H9 (cell line): ENCODE data around the gene OST4. TPM values are rescaled to one million over a fixed set of nuclear protein-coding genes. Genes with fewer than 3 reads are reported as not detected.

Experiments
- DNase-seq: peaks from one replicate; pipeline ENCODE4 v3.0.0-alpha.2; 2017
- H2AFZ ChIP-seq: one replicate; pipeline ENCODE4 v1.6.1; 2013; ENCODE audit warnings: mild to moderate bottlenecking, low read length, control low read depth, moderate library complexity
- H2AK5ac ChIP-seq: 2 replicates; pipeline ENCODE4 v1.6.1; 2013; ENCODE audit warnings: low read length, control low read depth, mixed read lengths; ENCODE audit not compliant: insufficient read length
- H2BK120ac ChIP-seq: one replicate; pipeline ENCODE4 v1.6.1; 2013; ENCODE audit warnings: low read depth, mild to moderate bottlenecking, low read length, control low read depth, inconsistent platforms; ENCODE audit not compliant: poor library complexity, severe bottlenecking
- H2BK12ac ChIP-seq: 2 replicates; pipeline ENCODE4 v1.6.1; 2013; ENCODE audit warnings: low read length, control low read depth, mixed read lengths, low read depth; ENCODE audit not compliant: insufficient read length
- H2BK15ac ChIP-seq: 2 replicates; pipeline ENCODE4 v1.6.1; 2013; ENCODE audit warnings: low read depth, low read length, control low read depth
- H2BK20ac ChIP-seq: one replicate; pipeline ENCODE4 v1.6.1; 2013; ENCODE audit warnings: low read depth, mild to moderate bottlenecking, low read length, control low read depth, inconsistent platforms; ENCODE audit not compliant: poor library complexity, severe bottlenecking
- H2BK5ac ChIP-seq: 2 replicates; pipeline ENCODE4 v1.6.1; 2013; ENCODE audit warnings: low read length, control low read depth, mixed read lengths; ENCODE audit not compliant: insufficient read length
- H3K14ac ChIP-seq: 2 replicates; pipeline ENCODE4 v1.6.1; 2013; ENCODE audit warnings: low read length, control low read depth; ENCODE audit not compliant: insufficient read depth
- H3K18ac ChIP-seq: 2 replicates; pipeline ENCODE4 v1.6.1; 2013; ENCODE audit warnings: low read depth, mild to moderate bottlenecking, mixed read lengths, low read length, control low read depth; ENCODE audit not compliant: insufficient read length
- H3K23ac ChIP-seq: 2 replicates; pipeline ENCODE4 v1.6.1; 2013; ENCODE audit warnings: low read length, control low read depth, mixed read lengths, low read depth; ENCODE audit not compliant: insufficient read length
- H3K23me2 ChIP-seq: 2 replicates; pipeline ENCODE4 v1.6.1; 2013; ENCODE audit warnings: low read depth, mild to moderate bottlenecking, mixed read lengths, low read length, control low read depth; ENCODE audit not compliant: insufficient read length, poor library complexity, severe bottlenecking
- H3K27ac ChIP-seq: 2 replicates; pipeline ENCODE4 v1.5.1; 2013; ENCODE audit warnings: low read length, control low read depth, mixed read lengths, low read depth; ENCODE audit not compliant: insufficient read length
- H3K27me3 ChIP-seq: 2 replicates; pipeline ENCODE4 v1.6.1; 2013; ENCODE audit warnings: low read length, control low read depth, inconsistent platforms; ENCODE audit not compliant: insufficient read depth
- H3K4ac ChIP-seq: 2 replicates; pipeline ENCODE4 v1.6.1; 2013; ENCODE audit warnings: low read depth, mild to moderate bottlenecking, control low read depth, inconsistent platforms, low read length, moderate library complexity
- H3K4me1 ChIP-seq: 2 replicates; pipeline ENCODE4 v1.6.1; 2013; ENCODE audit warnings: low read length, control low read depth, inconsistent platforms; ENCODE audit not compliant: insufficient read depth
- H3K4me2 ChIP-seq: 2 replicates; pipeline ENCODE4 v1.6.1; 2013; ENCODE audit warnings: low read length, control low read depth, mixed read lengths; ENCODE audit not compliant: insufficient read length, insufficient read depth
- H3K56ac ChIP-seq: 2 replicates; pipeline ENCODE4 v1.6.1; 2013; ENCODE audit warnings: low read depth, mild to moderate bottlenecking, mixed read lengths, low read length, control low read depth; ENCODE audit not compliant: insufficient read length
- H3K79me1 ChIP-seq: 2 replicates; pipeline ENCODE4 v1.6.1; 2013; ENCODE audit warnings: low read depth, mild to moderate bottlenecking, moderate library complexity, low read length, control low read depth, inconsistent platforms; ENCODE audit not compliant: insufficient read depth, poor library complexity, severe bottlenecking
- H3K79me2 ChIP-seq: 2 replicates; pipeline ENCODE4 v1.6.1; 2013; ENCODE audit warnings: low read length, control low read depth, inconsistent platforms; ENCODE audit not compliant: insufficient read depth
- H3K9ac ChIP-seq: 2 replicates; pipeline ENCODE4 v1.6.1; 2013; ENCODE audit warnings: low read length, control low read depth, mixed read lengths; ENCODE audit not compliant: insufficient read length; ENCODE audit errors: extremely low read depth
- H3K9me3 ChIP-seq: one replicate; pipeline ENCODE4 v1.6.1; 2013; ENCODE audit warnings: low read depth, low read length, inconsistent platforms; ENCODE audit not compliant: control insufficient read depth
- H3T11ph ChIP-seq: one replicate; pipeline ENCODE4 v1.6.1; 2013; ENCODE audit warnings: mild to moderate bottlenecking, low read length, control low read depth, inconsistent platforms
- H4K20me1 ChIP-seq: one replicate; pipeline ENCODE4 v1.6.1; 2013; ENCODE audit not compliant: control insufficient read depth, insufficient read length, insufficient read depth
- H4K5ac ChIP-seq: 2 replicates; pipeline ENCODE4 v1.6.1; 2013; ENCODE audit warnings: low read depth, mild to moderate bottlenecking, mixed read lengths, low read length, control low read depth; ENCODE audit not compliant: insufficient read length
- H4K8ac ChIP-seq: replicated peaks from 2 replicates; pipeline ENCODE4 v1.6.1; 2013; ENCODE audit warnings: low read length, control low read depth, mixed read lengths, low read depth; ENCODE audit not compliant: insufficient read length
- H4K91ac ChIP-seq: 2 replicates; pipeline ENCODE4 v1.6.1; 2013; ENCODE audit warnings: low read depth, mild to moderate bottlenecking, moderate library complexity, mixed read lengths, low read length, control low read depth; ENCODE audit not compliant: insufficient read length
- H3K27ac Mint-ChIP-seq, 3 experiments: 2 replicates in 2 of 3; 3 replicates in 1 of 3; pipeline ENCODE4 v1.8.0; 2020 to 2021; ENCODE audit warnings: mixed read lengths in 3 of 3, mild to moderate bottlenecking in 1 of 3, moderate library complexity in 1 of 3
- H3K27me3 Mint-ChIP-seq: 2 replicates; pipeline ENCODE4 v1.8.0; 2021; ENCODE audit warnings: low read depth, mild to moderate bottlenecking, moderate library complexity, mixed read lengths
- H3K36me3 Mint-ChIP-seq, 3 experiments: 2 replicates in 2 of 3; 3 replicates in 1 of 3; pipeline ENCODE4 v1.8.0; 2020 to 2021; ENCODE audit warnings: low read depth in 3 of 3, mixed read lengths in 3 of 3; ENCODE audit not compliant: insufficient read depth in 1 of 3
- H3K4me1 Mint-ChIP-seq, 2 experiments: 2 replicates each; pipeline ENCODE4 v1.8.0; 2020; ENCODE audit warnings: mixed read lengths in 2 of 2
- H3K4me3 Mint-ChIP-seq, 2 experiments: 2 replicates in 1 of 2; 3 replicates in 1 of 2; pipeline ENCODE4 v1.8.0; 2020 to 2021; ENCODE audit warnings: mild to moderate bottlenecking in 2 of 2, mixed read lengths in 2 of 2, moderate library complexity in 1 of 2
- H3K9me3 Mint-ChIP-seq, 2 experiments: 2 replicates in 1 of 2; 3 replicates in 1 of 2; pipeline ENCODE4 v1.8.0; 2020; ENCODE audit warnings: mild to moderate bottlenecking in 2 of 2, mixed read lengths in 2 of 2, moderate library complexity in 1 of 2
- CTCF ChIP-seq: fragments of 200-600 bp; sonication (generic); conservative IDR thresholded peaks from 3 replicates; pipeline ENCODE4 v1.8.0; 2021; ENCODE audit warnings: antibody characterized with exemption, mild to moderate bottlenecking
- WGBS: extraction: QIAGEN DNeasy Blood & Tissue Kit; methylation state at CpG from one replicate; pipeline ENCODE4 v1.1.7; 2013; ENCODE audit warnings: missing lambda C conversion rate, low lambda C conversion rate, mixed read lengths; ENCODE audit not compliant: insufficient read length; ENCODE audit errors: extremely low coverage; 5-methylcytosine and 5-hydroxymethylcytosine counted together
- total RNA-seq: library from RNA; stranded (reverse); gene quantifications from 2 replicates; pipeline ENCODE4 v1.2.1, GENCODE V29; 2021

OST4 gene
- total RNA-seq, 1 experiment from 2014 or later, result 215 TPM

DNA sequence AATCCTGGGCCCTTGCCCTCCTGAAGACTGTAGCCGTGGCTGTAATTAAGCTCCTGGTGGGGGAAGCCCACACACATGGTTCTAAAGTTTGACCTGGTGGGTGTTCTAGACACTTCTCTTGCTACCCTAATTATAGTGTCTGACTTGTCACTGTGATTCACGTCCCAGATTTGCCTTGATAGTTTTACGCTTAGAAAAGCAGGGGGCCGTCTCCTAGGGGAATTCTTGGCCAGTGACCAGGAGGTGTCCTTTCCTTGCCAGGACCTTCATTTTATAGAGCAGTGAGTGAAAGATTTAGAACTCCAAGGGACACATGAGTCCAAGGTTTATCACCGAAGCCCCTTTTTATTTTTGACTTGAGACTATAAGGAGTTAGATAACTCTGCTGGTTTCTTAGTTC, 29.7 kb downstream of the OST4 start:
- H3K27ac ChIP-seq, result no peak overlapping the region
- Mint-ChIP-seq H3K9me3 (no peaks in the 10 kb centered on the region), H3K36me3 (peaks cover 17 to 60% (median 55%) of the 10 kb centered on the region in 3 experiments), H3K27me3 (no peaks in the 10 kb centered on the region), H3K4me1 (peaks cover 0 to 5% of the 10 kb centered on the region in 2 experiments; a peak in 2 of 4 replicates), H3K4me3 (no peak overlapping the region), H3K27ac (no peak overlapping the region)
- H3K23me2 ChIP-seq, result no peaks in the 10 kb centered on the region
- no peak overlapping the region for H2BK20ac ChIP-seq
- H4K5ac ChIP-seq, result no peak overlapping the region
- H3K79me2 ChIP-seq, result no peaks in the 10 kb centered on the region
- no peaks in the 10 kb centered on the region for H3K79me1 ChIP-seq
- no peak overlapping the region for H2AFZ ChIP-seq
- H3K18ac ChIP-seq, result no peak overlapping the region
- H4K8ac ChIP-seq, result no peak overlapping the region
- DNase-seq, result no peak
- H3K4me1 ChIP-seq, result no peaks in the 10 kb centered on the region
- no peak overlapping the region for H2BK5ac ChIP-seq
- H2BK15ac ChIP-seq, result no peak overlapping the region
- no peak overlapping the region for H2BK120ac ChIP-seq
- no peak overlapping the region for H4K91ac ChIP-seq
- H3K14ac ChIP-seq, result no peak overlapping the region
- H3K23ac ChIP-seq, result no peak overlapping the region
- no peak overlapping the region for H2AK5ac ChIP-seq
- no peaks in the 10 kb centered on the region for H3K27me3 ChIP-seq
- no peaks in the 10 kb centered on the region for H3K9me3 ChIP-seq
- no peak overlapping the region for H3T11ph ChIP-seq
- no peak overlapping the region for H3K9ac ChIP-seq
- H2BK12ac ChIP-seq, result no peak overlapping the region
- no peak for TF ChIP-seq CTCF
- no peak overlapping the region for H3K56ac ChIP-seq
- no CpG with 5 or more reads among the region's 5 CpGs for WGBS
- no peak overlapping the region for H3K4me2 ChIP-seq
- no peak overlapping the region for H3K4ac ChIP-seq
- no peaks in the 10 kb centered on the region for H4K20me1 ChIP-seq
